ENCODE results near the gene RYR2.

DNA sequence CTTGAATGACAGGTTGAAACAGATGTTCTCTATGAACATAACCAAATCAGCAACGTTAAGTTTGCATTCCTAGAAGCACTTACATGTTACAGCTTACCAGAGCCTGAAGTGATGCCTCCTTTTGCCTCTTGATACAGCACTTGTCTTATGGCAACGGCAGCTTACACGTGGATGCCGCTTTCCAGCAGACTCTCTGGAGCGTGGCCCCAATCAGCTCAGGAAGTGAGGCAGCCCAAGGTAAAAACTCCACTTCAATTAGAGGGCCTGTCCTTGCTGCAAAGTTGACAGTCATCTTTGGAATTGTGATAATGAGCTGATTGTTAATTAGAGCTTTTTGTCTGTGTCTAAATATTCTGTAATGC, 345.1 kb downstream of the RYR2 start:
- TF ChIP-seq EP300 (IDR thresholded peaks at IDR 0.05) (no peak), POLR2A (IDR thresholded peaks at IDR 0.05) (no peak)
- TF ChIP-seq, protein P1, sequence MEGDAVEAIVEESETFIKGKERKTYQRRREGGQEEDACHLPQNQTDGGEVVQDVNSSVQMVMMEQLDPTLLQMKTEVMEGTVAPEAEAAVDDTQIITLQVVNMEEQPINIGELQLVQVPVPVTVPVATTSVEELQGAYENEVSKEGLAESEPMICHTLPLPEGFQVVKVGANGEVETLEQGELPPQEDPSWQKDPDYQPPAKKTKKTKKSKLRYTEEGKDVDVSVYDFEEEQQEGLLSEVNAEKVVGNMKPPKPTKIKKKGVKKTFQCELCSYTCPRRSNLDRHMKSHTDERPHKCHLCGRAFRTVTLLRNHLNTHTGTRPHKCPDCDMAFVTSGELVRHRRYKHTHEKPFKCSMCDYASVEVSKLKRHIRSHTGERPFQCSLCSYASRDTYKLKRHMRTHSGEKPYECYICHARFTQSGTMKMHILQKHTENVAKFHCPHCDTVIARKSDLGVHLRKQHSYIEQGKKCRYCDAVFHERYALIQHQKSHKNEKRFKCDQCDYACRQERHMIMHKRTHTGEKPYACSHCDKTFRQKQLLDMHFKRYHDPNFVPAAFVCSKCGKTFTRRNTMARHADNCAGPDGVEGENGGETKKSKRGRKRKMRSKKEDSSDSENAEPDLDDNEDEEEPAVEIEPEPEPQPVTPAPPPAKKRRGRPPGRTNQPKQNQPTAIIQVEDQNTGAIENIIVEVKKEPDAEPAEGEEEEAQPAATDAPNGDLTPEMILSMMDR (IDR thresholded peaks at IDR 0.05), result no peak

All from suprapubic skin (tissue), 3 donors.